NCI-H748 treated with DMSO at 0.1 percent for 48 hours (cell line): ENCODE results near the gene SLC34A2.

Experiments
- DNase-seq: peaks from one replicate; lab custom pipeline; 2025; lab: John Stamatoyannopoulos, UW

Gene SLC34A2

DNA sequence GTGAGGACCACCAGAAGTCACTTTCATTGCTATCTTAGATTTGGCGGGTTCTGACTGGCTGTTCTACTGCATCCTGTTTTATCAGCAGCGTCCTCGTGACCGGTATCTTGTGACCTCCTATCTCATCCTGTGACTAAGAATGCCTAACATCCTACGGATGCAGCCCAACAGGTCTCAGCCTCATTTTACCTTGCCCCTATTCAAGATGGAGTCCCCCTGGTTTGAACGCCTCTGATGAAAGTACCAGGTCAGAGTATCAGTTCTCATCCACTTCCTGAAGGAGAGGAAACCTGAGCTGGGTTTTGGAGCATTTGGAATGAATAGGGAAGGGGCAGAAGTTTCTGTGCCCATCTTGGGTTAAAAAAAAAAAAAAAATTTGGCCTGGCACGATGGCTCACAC is 70.2 kb downstream of the SLC34A2 start:
- DNase-seq: no peak

DNA sequence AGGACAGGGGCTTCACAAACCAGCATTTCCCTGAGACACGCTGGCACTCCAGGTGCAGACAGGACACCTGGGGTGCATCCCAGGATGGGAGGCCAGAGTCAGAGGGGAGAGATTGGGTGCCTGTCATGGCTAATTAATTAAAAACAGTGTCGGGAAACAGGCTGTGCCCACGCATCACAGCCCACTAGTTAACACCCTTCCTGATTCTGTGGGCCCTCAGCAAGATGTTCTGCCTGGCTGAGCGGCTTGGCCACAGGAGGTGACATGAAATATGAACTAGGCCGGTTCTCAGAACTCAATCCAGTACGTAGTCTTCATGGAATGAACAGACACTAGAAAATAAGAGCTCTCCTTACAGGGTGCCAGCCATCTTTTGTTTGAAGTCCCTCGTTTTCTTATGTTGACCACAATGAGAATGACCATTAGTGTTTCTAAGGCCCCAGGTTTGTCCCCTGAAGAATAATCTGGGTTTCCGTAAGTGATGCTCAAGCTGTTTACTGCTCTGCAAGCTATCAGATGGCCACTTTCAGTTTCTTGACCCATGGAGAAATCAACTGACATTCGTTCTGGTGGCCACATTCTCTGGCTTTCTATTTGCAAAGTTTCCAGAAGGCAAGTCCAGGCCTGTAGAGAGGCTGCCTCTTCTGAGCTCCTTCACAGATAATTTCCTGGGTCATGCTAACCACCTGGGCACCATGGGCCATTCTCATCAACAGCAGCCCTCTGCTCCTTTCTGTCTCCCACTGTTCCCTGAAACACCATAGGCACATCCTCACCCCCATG is 72.3 kb downstream of the SLC34A2 start:
- DNase-seq: no peak
